Myocyte (in vitro differentiated cells): ENCODE measurements around the gene CLK1. TPM values are rescaled to one million over a fixed set of nuclear protein-coding genes. Genes with fewer than 3 reads are reported as not detected.
A peak's percentile ranks its signal among the peaks of the same experiment; 100 is the strongest.

ENCODE experiments used
- DNase-seq: peaks from one replicate; pipeline ENCODE4 v3.0.0-alpha.2; 2012; ENCODE audit warnings: low read depth
- total RNA-seq: library from RNA; depleted of rRNA; stranded (reverse); fragments of >200 nt; gene quantifications from 2 replicates; pipeline ENCODE4 v1.2.3, GENCODE V29; 2014

The CLK1 gene
- total RNA-seq, 1 donor from 2014 or later: 65.5 TPM

- DNase-seq: peak; percentile 98
Observed at GRCh38 chr2:200811333-200812121, 52.9 kb downstream of the CLK1 start, which contains the start of gene BZW1. Gene BZW1, plus strand, starts transcription at chr2:200811910. Its CDS starts 1,308 bp downstream, at chr2:200813218.

- DNase-seq: no peak
Observed at GRCh38 chr2:200810998-200811332, 53.5 kb downstream of the CLK1 start.

GRCh38 chr2:200810252-200810997 is 54.0 kb downstream of the CLK1 start:
- DNase-seq: peak; percentile 33

GRCh38 chr2:200809506-200810251 is 54.8 kb downstream of the CLK1 start:
- no peak for DNase-seq

Other genes starting within 250 kb of the CLK1 start
- 222 and 358 TPM in 2 replicates for gene BZW1, start 52.7 kb downstream of the CLK1 start, total RNA-seq
- gene PPIL3, start 24.4 kb upstream of the CLK1 start, total RNA-seq: 36.3 and 42.3 TPM in 2 replicates
- 16.2 and 34.1 TPM in 2 replicates for gene NIF3L1, start 24.7 kb upstream of the CLK1 start, total RNA-seq
- gene ORC2, start 99.0 kb upstream of the CLK1 start, total RNA-seq: 12.6 and 13.6 TPM in 2 replicates
- 5.3 and 9.9 TPM in 2 replicates for gene HYCC2, start 207.0 kb upstream of the CLK1 start, total RNA-seq
- gene NDUFB3, start 207.3 kb upstream of the CLK1 start, total RNA-seq: 87.0 and 93.9 TPM in 2 replicates